Measurements from ENCODE around the gene KLHL13. TPM values are rescaled to one million over a fixed set of nuclear protein-coding genes. Genes with fewer than 3 reads are reported as not detected.

The KLHL13 gene, protein sequence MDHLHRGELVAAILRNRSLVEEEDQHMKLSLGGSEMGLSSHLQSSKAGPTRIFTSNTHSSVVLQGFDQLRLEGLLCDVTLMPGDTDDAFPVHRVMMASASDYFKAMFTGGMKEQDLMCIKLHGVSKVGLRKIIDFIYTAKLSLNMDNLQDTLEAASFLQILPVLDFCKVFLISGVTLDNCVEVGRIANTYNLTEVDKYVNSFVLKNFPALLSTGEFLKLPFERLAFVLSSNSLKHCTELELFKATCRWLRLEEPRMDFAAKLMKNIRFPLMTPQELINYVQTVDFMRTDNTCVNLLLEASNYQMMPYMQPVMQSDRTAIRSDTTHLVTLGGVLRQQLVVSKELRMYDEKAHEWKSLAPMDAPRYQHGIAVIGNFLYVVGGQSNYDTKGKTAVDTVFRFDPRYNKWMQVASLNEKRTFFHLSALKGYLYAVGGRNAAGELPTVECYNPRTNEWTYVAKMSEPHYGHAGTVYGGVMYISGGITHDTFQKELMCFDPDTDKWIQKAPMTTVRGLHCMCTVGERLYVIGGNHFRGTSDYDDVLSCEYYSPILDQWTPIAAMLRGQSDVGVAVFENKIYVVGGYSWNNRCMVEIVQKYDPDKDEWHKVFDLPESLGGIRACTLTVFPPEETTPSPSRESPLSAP
- total RNA-seq (2021; ENCODE audit: unreplicated experiment) (4.2 TPM), Bru-seq, nascent RNA (percentile 35 among the genes with signal in this experiment), BruChase-seq, experiment 1, labeled RNA remaining after a 6-hour chase (percentile 26 among the genes with signal in this experiment), BruChase-seq, experiment 2, labeled RNA remaining after a 2-hour chase (percentile 33 among the genes with signal in this experiment)
- 0.67 and 1.1 TPM in 2 replicates for polyA plus RNA-seq (2012)
- long read RNA-seq, full-length matches to known transcripts = 5 of 5 reads
- long read RNA-seq, partial matches to known transcripts = 0 of 5 reads
- long read RNA-seq, other reads (novel, unspliced or antisense) = 0 of 5 reads

DNA sequence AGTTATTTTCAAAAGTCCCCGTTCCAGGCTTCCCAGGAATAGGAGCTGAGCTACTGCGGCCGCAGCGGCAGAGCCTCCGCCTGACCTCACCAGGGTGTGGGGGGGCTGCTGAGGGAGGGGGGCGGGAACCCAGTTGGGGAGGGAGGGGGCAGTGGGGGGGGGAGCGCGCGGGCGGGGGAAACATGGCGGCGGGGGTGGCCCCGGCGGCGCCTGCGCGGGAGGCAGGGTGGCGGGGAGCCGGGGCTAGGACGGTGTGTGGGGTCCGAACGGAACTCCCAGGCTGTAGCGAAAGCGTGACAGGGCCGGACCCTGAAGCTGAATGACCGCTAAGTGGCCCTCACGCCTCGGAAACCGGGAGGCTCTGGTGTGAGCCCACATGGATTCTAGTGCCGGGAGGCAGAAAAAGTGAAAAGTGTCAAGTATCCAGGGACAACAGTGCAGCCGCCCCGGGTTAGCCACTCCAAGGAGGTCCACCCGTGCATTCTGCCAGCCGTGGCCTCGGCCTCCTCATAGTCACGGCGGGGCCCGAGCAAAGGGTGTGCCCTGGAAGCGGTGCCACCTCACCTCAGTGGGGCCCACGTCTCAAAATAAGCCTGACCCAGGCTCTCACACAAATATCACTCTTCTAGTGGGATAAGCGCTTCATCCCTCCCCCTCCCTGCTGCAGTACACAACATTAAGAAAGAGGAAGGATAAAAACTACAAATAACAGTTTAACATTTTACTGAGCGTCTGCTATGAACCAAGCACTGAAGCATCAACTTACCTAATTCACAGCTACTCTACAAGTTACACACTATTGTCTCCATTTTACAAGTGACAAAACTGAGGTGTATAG is at the start of gene KLHL13:
KLHL13 (minus strand) TSS at position 98 of the 838 bp plus-strand sequence. CDS start 88,337 bp downstream, outside the sequence.
- ATAC-seq (peak; percentile 78), DNase-seq (ENCODE audit: low read depth, low spot score) (no peak)
- TF ChIP-seq EZH2 (IDR thresholded peaks at IDR 0.05) (no peak), EGR1 (IDR thresholded peaks at IDR 0.05; ENCODE audit: low read depth) (no peak), CBX3 (IDR thresholded peaks at IDR 0.05; ENCODE audit: low read depth) (no peak), JUND (IDR thresholded peaks at IDR 0.05) (no peak), REST (IDR thresholded peaks at IDR 0.05; ENCODE audit: low read depth) (no peak), RAD21 (IDR thresholded peaks at IDR 0.05; ENCODE audit: low read depth) (no peak), YY1 (IDR thresholded peaks at IDR 0.05; ENCODE audit: extremely low read depth, insufficient replicate concordance, low read depth, low read length) (no peak)
- TF ChIP-seq, protein P1, sequence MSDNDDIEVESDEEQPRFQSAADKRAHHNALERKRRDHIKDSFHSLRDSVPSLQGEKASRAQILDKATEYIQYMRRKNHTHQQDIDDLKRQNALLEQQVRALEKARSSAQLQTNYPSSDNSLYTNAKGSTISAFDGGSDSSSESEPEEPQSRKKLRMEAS (IDR thresholded peaks at IDR 0.05) = no peak
- Histone ChIP-seq H3K9me2 (ENCODE audit: insufficient read depth) (no peaks in the 10 kb centered on the region), H3K9ac (ENCODE audit: low read length) (peak within 1 kb of the TSS; percentile 51), H2AFZ (ENCODE audit: low read depth, low read length, poor library complexity, severe bottlenecking) (peak within 1 kb of the TSS; percentile 54), H3K4me2 (ENCODE audit: low read length) (peak within 1 kb of the TSS; percentile 75), H3K36me3 (ENCODE audit: control insufficient read depth in 1 of 2, insufficient read depth in 2 of 2, low read length in 2 of 2) (no peaks in the 10 kb centered on the region), H4K20me1 (ENCODE audit: insufficient read depth) (no peaks in the 10 kb centered on the region), H3K4me3 (replicated peaks in 1 of 2; ENCODE audit: low read depth in 1 of 2, low read length in 2 of 2) (peak within 1 kb of the TSS; percentile 52 to 61), H3K27me3 (ENCODE audit: insufficient read depth, low read length) (no peaks in the 10 kb centered on the region), H3K27ac (ENCODE audit: low read depth, low read length) (peak within 1 kb of the TSS; percentile 35; the same call in 1 of the 2 replicates), H3K9me3 (ENCODE audit: control insufficient read depth in 1 of 2, insufficient read depth in 1 of 2, low read depth in 1 of 2, low read length in 2 of 2) (no peaks in the 10 kb centered on the region), H3K79me2 (ENCODE audit: insufficient read depth, low read length) (no peaks in the 10 kb centered on the region), H3K4me1 (ENCODE audit: control insufficient read depth in 1 of 2, insufficient read depth in 2 of 2, low read length in 2 of 2) (peaks cover 0 to 10% of the 10 kb centered on the region in 2 experiments; a peak in 3 of 4 replicates)
- intact Hi-C loops (cut with micrococcal nuclease) = no loop called here
- RAD21 ChIA-PET (ENCODE audit: low non-redundant PET in 1 of 2, low total read pairs in 2 of 2, uncharacterized antibody in 2 of 2, unreplicated experiment in 2 of 2) = no interaction called here
- POLR2A ChIA-PET = no interaction called here
- CTCF ChIA-PET = no interaction called here
- no TSS peak for BruUV-seq (replicated peaks)

Data from HCT116 (cell line).